Endothelial cell of umbilical vein (primary cell): Measurements from ENCODE around the gene RAD52.

Source experiments
- EZH2 ChIP-seq: IDR thresholded peaks from 2 replicates; pipeline ENCODE4 v1.6.1; 2012; ENCODE audit warnings: borderline replicate concordance, low read depth, mild to moderate bottlenecking, moderate library complexity, low read length, inconsistent platforms; ENCODE audit not compliant: severe bottlenecking
- POLR2A ChIP-seq: IDR thresholded peaks from 2 replicates; pipeline ENCODE4 v1.6.1; 2012; ENCODE audit warnings: low read depth, mild to moderate bottlenecking, control low read depth, low read length
- POLR2AphosphoS5 ChIP-seq: IDR thresholded peaks from 2 replicates; pipeline ENCODE4 v1.6.1; 2012; ENCODE audit warnings: low read depth, mild to moderate bottlenecking, control low read depth, low read length, moderate library complexity; ENCODE audit not compliant: insufficient read depth
- TF ChIP-seq, protein P1 (sequence below), 2 donors: IDR thresholded peaks; 1 replicate in 1 of 2; 2 replicates in 1 of 2; pipeline ENCODE4 v1.5.1; 2011; ENCODE audit warnings: low read length in 2 of 2, mild to moderate bottlenecking in 2 of 2, moderate library complexity in 2 of 2, control low read depth in 1 of 2, inconsistent platforms in 1 of 2, low read depth in 1 of 2; ENCODE audit not compliant: insufficient read depth in 1 of 2; ENCODE audit errors: extremely low read depth in 1 of 2

DNA sequence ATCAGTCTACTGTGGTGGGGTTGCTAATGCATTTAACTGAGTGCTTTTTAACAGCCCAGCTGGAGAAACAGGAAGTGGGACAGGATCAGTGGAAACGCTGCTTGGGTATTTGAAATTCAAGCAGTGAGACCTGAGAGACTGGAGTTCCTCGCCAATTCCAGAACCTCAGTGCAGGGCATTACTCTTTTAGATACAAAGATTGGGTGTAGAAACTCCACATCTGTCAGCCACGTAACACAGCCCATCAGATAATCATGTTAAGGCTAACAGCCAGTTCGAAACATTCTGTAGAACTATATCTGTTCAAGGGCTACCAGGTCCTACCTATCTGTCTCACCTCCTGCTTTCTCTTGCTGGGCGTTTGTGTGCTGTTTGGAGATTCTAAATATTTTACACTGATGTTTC is 45.5 kb downstream of the RAD52 start:
- TF ChIP-seq POLR2A (no peak), EZH2 (no peak), POLR2AphosphoS5 (no peak)
- TF ChIP-seq, protein P1, sequence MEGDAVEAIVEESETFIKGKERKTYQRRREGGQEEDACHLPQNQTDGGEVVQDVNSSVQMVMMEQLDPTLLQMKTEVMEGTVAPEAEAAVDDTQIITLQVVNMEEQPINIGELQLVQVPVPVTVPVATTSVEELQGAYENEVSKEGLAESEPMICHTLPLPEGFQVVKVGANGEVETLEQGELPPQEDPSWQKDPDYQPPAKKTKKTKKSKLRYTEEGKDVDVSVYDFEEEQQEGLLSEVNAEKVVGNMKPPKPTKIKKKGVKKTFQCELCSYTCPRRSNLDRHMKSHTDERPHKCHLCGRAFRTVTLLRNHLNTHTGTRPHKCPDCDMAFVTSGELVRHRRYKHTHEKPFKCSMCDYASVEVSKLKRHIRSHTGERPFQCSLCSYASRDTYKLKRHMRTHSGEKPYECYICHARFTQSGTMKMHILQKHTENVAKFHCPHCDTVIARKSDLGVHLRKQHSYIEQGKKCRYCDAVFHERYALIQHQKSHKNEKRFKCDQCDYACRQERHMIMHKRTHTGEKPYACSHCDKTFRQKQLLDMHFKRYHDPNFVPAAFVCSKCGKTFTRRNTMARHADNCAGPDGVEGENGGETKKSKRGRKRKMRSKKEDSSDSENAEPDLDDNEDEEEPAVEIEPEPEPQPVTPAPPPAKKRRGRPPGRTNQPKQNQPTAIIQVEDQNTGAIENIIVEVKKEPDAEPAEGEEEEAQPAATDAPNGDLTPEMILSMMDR (IDR thresholded peaks at IDR 0.05; ENCODE audit: extremely low read depth in 1 of 2, insufficient read depth in 1 of 2, low read depth in 1 of 2, low read length in 2 of 2): no peak
